GM15510 (cell line): ENCODE data around the gene NFATC1.

ENCODE experiments used
- POLR2A ChIP-seq: IDR thresholded peaks from 3 replicates; pipeline ENCODE4 v1.6.1; 2011; ENCODE audit warnings: borderline replicate concordance; ENCODE audit not compliant: insufficient read length; ENCODE audit errors: extremely low read depth

The NFATC1 gene

GRCh38 chr18:79393635-79394533, 1.8 kb upstream of the NFATC1 start:
- TF ChIP-seq POLR2A: peak; percentile 34

GRCh38 chr18:79394534-79395307, 1.0 kb upstream of the NFATC1 start:
- no peak for TF ChIP-seq POLR2A

- TF ChIP-seq POLR2A: no peak
Measured at GRCh38 chr18:79395308-79395640, 456 bp upstream of the NFATC1 start.

GRCh38 chr18:79396431-79397246, 909 bp downstream of the NFATC1 start:
- TF ChIP-seq POLR2A: no peak

- TF ChIP-seq POLR2A: no peak
Measured at GRCh38 chr18:79397247-79397829, 1.6 kb downstream of the NFATC1 start.

- TF ChIP-seq POLR2A: no peak
Measured at GRCh38 chr18:79397830-79398761, 2.4 kb downstream of the NFATC1 start.

- no peak for TF ChIP-seq POLR2A
Measured at GRCh38 chr18:79399275-79400081, 3.7 kb downstream of the NFATC1 start.

- peak; percentile 26 for TF ChIP-seq POLR2A
Measured at GRCh38 chr18:79400091-79400590, 4.4 kb downstream of the NFATC1 start.

GRCh38 chr18:79400591-79401381, 5.1 kb downstream of the NFATC1 start:
- no peak for TF ChIP-seq POLR2A

- no peak for TF ChIP-seq POLR2A
Measured at GRCh38 chr18:79401494-79402208, 5.9 kb downstream of the NFATC1 start.

- no peak for TF ChIP-seq POLR2A
Measured at GRCh38 chr18:79402209-79402576, 6.5 kb downstream of the NFATC1 start.
